B cell (primary cell): ENCODE results near the gene ASTN1.
"Not testable (repeated sequence)": the region's sequence is repeated elsewhere in the genome, so short reads cannot be mapped to it uniquely, and the experiment has no call there.

Experiments
- EZH2 ChIP-seq: IDR thresholded peaks from 2 replicates; pipeline ENCODE4 v1.6.1; 2012; ENCODE audit warnings: borderline replicate concordance, low read depth, mild to moderate bottlenecking, moderate library complexity, low read length; ENCODE audit not compliant: insufficient read depth, poor library complexity, severe bottlenecking
- TF ChIP-seq, protein P1 (sequence below): fragments of 200-600 bp; IDR thresholded peaks from one replicate; pipeline ENCODE4 v1.8.0; 2022; ENCODE audit warnings: antibody characterized with exemption, mild to moderate bottlenecking

DNA sequence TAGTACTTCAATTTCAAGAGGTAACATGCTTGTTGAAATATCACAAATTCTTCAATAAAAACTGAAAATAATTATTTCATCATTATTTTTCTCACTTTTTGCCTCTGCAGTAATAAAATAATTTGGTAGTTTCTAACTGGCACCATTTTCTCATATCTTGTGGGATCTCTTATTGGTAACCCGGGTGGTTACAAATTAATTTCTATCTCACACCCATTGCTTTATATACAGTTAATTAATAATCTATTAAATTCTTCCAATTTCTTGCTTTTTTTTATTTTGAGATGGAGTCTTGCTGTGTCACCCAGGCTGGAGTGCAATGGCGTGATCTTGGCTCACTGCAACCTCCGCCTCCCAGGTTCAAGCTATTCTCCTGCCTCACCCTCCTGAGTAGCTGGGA, 89.7 kb downstream of the ASTN1 start:
- not testable (repeated sequence) for TF ChIP-seq EZH2
- TF ChIP-seq, protein P1, sequence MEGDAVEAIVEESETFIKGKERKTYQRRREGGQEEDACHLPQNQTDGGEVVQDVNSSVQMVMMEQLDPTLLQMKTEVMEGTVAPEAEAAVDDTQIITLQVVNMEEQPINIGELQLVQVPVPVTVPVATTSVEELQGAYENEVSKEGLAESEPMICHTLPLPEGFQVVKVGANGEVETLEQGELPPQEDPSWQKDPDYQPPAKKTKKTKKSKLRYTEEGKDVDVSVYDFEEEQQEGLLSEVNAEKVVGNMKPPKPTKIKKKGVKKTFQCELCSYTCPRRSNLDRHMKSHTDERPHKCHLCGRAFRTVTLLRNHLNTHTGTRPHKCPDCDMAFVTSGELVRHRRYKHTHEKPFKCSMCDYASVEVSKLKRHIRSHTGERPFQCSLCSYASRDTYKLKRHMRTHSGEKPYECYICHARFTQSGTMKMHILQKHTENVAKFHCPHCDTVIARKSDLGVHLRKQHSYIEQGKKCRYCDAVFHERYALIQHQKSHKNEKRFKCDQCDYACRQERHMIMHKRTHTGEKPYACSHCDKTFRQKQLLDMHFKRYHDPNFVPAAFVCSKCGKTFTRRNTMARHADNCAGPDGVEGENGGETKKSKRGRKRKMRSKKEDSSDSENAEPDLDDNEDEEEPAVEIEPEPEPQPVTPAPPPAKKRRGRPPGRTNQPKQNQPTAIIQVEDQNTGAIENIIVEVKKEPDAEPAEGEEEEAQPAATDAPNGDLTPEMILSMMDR = not testable (repeated sequence)
